OCI-LY7 (cell line): ENCODE results near the gene ARHGEF19. TPM values are rescaled to one million over a fixed set of nuclear protein-coding genes. Genes with fewer than 3 reads are reported as not detected.

Experiments used
- BruUV-seq: library from RNA; stranded (reverse); fragments of 400-500 nt; replicated peaks from 2 replicates; lab custom pipeline; 2021; lab: Mats Ljungman, UMichigan
- CTCF ChIA-PET: fragments of 300-600 bp; sonication (Branson Sonifier 250); formaldehyde crosslinking; loops from one replicate; lab custom pipeline; 2022; ENCODE audit warnings: antibody characterized with exemption; ENCODE audit not compliant: unreplicated experiment; lab: Charles Lee
- POLR2A ChIA-PET: fragments of 300-600 bp; sonication (Branson Sonifier 250); formaldehyde crosslinking; loops from one replicate; lab custom pipeline; 2022; ENCODE audit warnings: antibody characterized with exemption; lab: Charles Lee
- DNase-seq: peaks from one replicate; pipeline ENCODE4 v3.0.0-alpha.2; 2015; ENCODE audit warnings: low spot score
- H2AFZ ChIP-seq: fragments of 200-600 bp; sonication (generic), shearing (Covaris generic); 2 replicates; pipeline ENCODE4 v1.6.1; 2014; ENCODE audit warnings: mild to moderate bottlenecking, antibody characterized with exemption, low read length, moderate library complexity
- H3K27ac ChIP-seq: fragments of 200-600 bp; sonication (generic); 2 replicates; pipeline ENCODE4 v1.5.1; 2014; ENCODE audit warnings: mixed run types, low read depth, mild to moderate bottlenecking, moderate library complexity, low read length, inconsistent platforms; ENCODE audit not compliant: poor library complexity, severe bottlenecking
- H3K36me3 ChIP-seq: fragments of 200-600 bp; sonication (generic); 2 replicates; pipeline ENCODE4 v1.6.1; 2014; ENCODE audit warnings: mild to moderate bottlenecking, antibody characterized with exemption, low read length, moderate library complexity, mixed read lengths; ENCODE audit not compliant: insufficient read depth
- H3K4me1 ChIP-seq: fragments of 200-600 bp; sonication (generic); 2 replicates; pipeline ENCODE4 v1.5.1; 2014; ENCODE audit warnings: mild to moderate bottlenecking, low read length; ENCODE audit not compliant: insufficient read depth, poor library complexity, severe bottlenecking
- H3K4me2 ChIP-seq: fragments of 200-600 bp; sonication (generic); 2 replicates; pipeline ENCODE4 v1.6.1; 2014; ENCODE audit warnings: mild to moderate bottlenecking, low read length
- H3K4me3 ChIP-seq: fragments of 200-600 bp; sonication (generic); 2 replicates; pipeline ENCODE4 v1.5.1; 2014; ENCODE audit warnings: mild to moderate bottlenecking, low read depth, low read length; ENCODE audit not compliant: poor library complexity, severe bottlenecking
- H3K79me2 ChIP-seq: fragments of 200-600 bp; sonication (generic); 2 replicates; pipeline ENCODE4 v1.6.1; 2016; ENCODE audit warnings: low read depth, mild to moderate bottlenecking, low read length, moderate library complexity, mixed read lengths; ENCODE audit not compliant: insufficient read depth
- H3K9me2 ChIP-seq: fragments of 200-600 bp; sonication (generic); 2 replicates; pipeline ENCODE4 v1.6.1; 2016; ENCODE audit warnings: mild to moderate bottlenecking, low read length, mixed read lengths; ENCODE audit not compliant: insufficient read depth
- H3K9me3 ChIP-seq: fragments of 200-600 bp; sonication (generic); 2 replicates; pipeline ENCODE4 v1.6.1; 2014; ENCODE audit warnings: mild to moderate bottlenecking, mixed run types, low read length, mixed read lengths
- H4K20me1 ChIP-seq: fragments of 200-600 bp; sonication (generic); 2 replicates; pipeline ENCODE4 v1.6.1; 2014; ENCODE audit warnings: mild to moderate bottlenecking, antibody characterized with exemption, low read length, moderate library complexity, mixed read lengths; ENCODE audit not compliant: insufficient read depth
- CTCF ChIP-seq: fragments of 200-600 bp; sonication (generic); conservative IDR thresholded peaks from 2 replicates; pipeline ENCODE4 v1.5.1; 2014; ENCODE audit warnings: mild to moderate bottlenecking, antibody characterized with exemption, low read length, moderate library complexity, mixed read lengths
- EZH2phosphoT487 ChIP-seq: fragments of 200-600 bp; sonication (generic); IDR thresholded peaks from 2 replicates; pipeline ENCODE4 v1.6.1; 2018; ENCODE audit warnings: low read depth, borderline replicate concordance, mild to moderate bottlenecking, mixed run types, antibody characterized with exemption, low read length, moderate library complexity, mixed read lengths
- intact Hi-C: fragments of 100-400 bp; cut with micrococcal nuclease; formaldehyde crosslinking; loops from one replicate; pipeline ENCODE4 v1.10.0; 2022; ENCODE audit not compliant: unreplicated experiment
- total RNA-seq, 2 experiments: library from RNA; depleted of rRNA in 1 of 2; stranded (reverse); fragments of >200 nt in 1 of 2; shearing (Covaris generic) in 1 of 2; gene quantifications; 2 replicates each; pipeline ENCODE4 v1.2.3, GENCODE V29; 2014 to 2022

Gene ARHGEF19
- total RNA-seq, 2 experiments from 2014 or later = 2.7 to 6.2 TPM

DNA sequence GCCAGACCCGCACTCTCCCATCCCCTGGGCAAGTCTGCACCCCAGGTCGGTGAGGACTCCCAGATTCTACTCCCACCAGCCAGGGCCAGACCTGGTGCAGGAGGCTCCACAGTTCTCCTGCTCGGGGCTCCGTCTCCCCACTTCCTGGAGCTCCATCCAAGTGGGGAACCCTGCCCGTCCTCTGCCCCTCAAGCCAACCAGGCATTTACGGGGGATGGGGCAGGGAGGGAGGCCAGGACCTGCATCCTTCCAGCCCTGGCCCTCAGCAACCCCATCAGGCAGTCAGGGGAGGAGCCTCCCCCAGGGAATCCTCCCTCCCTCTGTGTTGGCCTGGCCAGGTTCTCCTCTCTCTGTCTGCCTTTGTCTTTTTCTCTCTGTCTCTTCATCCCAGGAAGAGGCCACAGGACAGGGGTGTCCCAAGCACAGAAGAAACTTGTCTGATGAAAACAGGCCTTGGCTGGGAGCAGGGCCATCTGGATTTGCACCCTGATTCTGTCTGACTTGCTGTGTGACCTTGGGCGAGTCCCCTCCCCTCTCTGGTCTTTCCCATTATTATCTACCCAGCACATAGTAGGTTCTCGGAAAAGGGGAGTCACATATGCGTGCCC lies 38.1 kb downstream of the ARHGEF19 start:
- no peaks in the 10 kb centered on the region for H3K79me2 ChIP-seq
- H3K4me3 ChIP-seq = no peak overlapping the region
- H3K4me1 ChIP-seq = no peaks in the 10 kb centered on the region
- H3K27ac ChIP-seq = no peak overlapping the region
- H4K20me1 ChIP-seq = no peaks in the 10 kb centered on the region
- H3K9me3 ChIP-seq = no peaks in the 10 kb centered on the region
- no peaks in the 10 kb centered on the region for H3K36me3 ChIP-seq
- H3K4me2 ChIP-seq = no peak overlapping the region
- no peak overlapping the region for H2AFZ ChIP-seq
- POLR2A ChIA-PET = no interaction called here
- intact Hi-C loops = no loop called here
- no peak for DNase-seq
- CTCF ChIA-PET = no interaction called here
- H3K9me2 ChIP-seq = no peaks in the 10 kb centered on the region
- TF ChIP-seq CTCF (no peak), EZH2phosphoT487 (no peak)
- BruUV-seq = no TSS peak

GRCh38 chr1:16173447-16174260 lies 38.8 kb downstream of the ARHGEF19 start:
- Histone ChIP-seq H2AFZ (no peak overlapping the region), H3K27ac (no peak overlapping the region), H3K4me1 (peaks cover 6% of the 10 kb centered on the region), H3K36me3 (no peaks in the 10 kb centered on the region), H3K4me3 (no peak overlapping the region), H4K20me1 (no peaks in the 10 kb centered on the region), H3K4me2 (no peak overlapping the region), H3K79me2 (no peaks in the 10 kb centered on the region), H3K9me3 (no peaks in the 10 kb centered on the region), H3K9me2 (no peaks in the 10 kb centered on the region)
- ChIA-PET POLR2A (interaction anchor here (0.7 kb wide), 1 partner anchor 95 kb away, joined by 4 read pairs; no protein-coding TSS in a partner anchor), CTCF (no interaction called here)
- no peak for DNase-seq
- no TSS peak for BruUV-seq
- no peak for TF ChIP-seq EZH2phosphoT487
- no peak for TF ChIP-seq CTCF
- intact Hi-C loops = no loop called here
